ENCODE results near the gene MS4A4E.

DNA sequence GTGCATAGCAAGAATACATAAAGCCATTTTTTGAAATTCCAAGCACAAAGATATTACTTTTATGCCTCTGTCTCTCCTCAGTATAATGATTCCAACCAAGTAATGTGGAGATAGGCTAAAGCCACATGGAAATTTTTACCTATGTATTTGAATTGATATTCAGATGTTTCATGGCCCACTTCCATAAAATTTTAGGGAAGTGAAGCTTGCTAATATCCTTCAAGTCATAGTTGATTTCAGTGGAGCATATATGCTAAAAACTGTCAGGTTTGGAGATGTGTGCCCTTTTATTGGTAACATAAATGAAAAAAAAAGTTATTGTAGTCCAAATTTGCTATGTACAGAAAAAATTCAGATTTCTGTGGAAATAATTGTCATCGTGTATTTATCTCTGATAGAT, 12.3 kb downstream of the MS4A4E start:
- TF ChIP-seq CTCF (optimal IDR thresholded peaks at IDR 0.05 in 1 of 3, IDR thresholded peaks at IDR 0.05 in 1 of 3, conservative IDR thresholded peaks at IDR 0.05 in 1 of 3; ENCODE audit: extremely low read depth in 1 of 3, insufficient read depth in 2 of 3, low read length in 3 of 3) (no peak), EZH2 (IDR thresholded peaks at IDR 0.05; ENCODE audit: low read length) (no peak)
